ENCODE results near the gene KRTAP7-1.

KRTAP7-1 gene

GRCh38 chr21:30829659-30830058 is at the start of gene KRTAP7-1:
TSS of gene KRTAP7-1 (minus strand) at chr21:30829759. CDS start at chr21:30829698, 61 bp downstream.
- DNase-seq (ENCODE audit: low spot score) = no peak

DNA sequence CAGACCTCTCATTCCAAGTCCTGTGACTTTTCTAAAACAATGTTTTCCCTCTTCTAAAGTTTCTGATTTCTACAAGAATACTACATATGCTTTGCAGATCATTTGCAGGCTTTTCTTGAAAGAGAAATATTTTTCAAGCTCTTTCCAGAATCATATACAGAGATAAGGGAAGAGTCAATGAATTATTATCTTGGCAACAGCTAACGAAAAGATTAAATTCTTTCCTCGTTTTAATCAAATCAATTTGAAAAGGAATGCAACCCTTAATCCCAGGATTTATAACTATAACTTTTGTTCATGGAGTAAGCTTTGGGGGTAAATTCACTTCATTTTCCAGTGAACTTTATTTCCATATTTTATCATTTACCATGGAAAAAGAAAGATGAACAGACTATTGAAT is 45.0 kb upstream of the KRTAP7-1 start:
- DNase-seq (ENCODE audit: low spot score) = no peak

- no peak for DNase-seq (ENCODE audit: low spot score)
Observed at GRCh38 chr21:30847627-30848500, 18.3 kb upstream of the KRTAP7-1 start.

- no peak for DNase-seq (ENCODE audit: low spot score)
Observed at GRCh38 chr21:30842990-30843389, 13.4 kb upstream of the KRTAP7-1 start.

DNA sequence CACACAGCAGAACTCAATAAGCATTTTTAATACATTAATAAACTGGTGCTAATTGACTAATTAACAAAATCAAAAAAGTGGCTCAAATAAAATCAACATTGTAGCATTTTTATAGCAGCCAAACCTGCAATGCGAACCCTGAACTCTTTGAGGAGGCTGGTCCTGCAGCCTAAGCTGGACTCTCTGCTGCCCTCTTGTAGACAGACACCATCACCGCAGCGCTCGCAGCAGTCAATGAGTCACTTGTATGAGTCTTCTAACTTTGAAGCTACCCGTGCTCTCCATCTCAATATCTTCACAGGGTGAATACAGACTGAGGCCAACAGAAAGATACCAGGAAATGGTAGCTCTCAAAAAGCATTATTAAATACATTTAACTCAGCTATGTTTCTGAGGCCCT is 9.7 kb upstream of the KRTAP7-1 start:
- DNase-seq (ENCODE audit: low spot score) = no peak

DNA sequence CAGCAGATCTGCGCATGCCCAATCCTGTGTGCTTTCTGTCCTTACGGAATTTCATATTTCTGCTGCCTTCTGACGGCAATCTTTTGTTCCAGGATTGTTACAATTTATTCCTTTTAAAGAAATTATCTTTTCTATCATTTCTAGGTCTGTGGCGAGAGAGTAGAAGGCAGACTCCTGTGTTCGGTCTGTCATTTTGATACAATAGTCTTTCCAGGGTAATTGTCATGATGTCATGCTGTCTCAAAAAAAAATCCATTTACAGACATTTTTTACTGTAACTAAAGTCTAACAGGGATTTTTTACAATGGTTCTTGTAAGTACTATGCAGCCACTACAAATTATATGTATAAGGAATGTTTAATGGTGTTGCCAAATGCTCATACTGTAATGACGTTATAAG is 9.0 kb upstream of the KRTAP7-1 start:
- no peak for DNase-seq (ENCODE audit: low spot score)

DNA sequence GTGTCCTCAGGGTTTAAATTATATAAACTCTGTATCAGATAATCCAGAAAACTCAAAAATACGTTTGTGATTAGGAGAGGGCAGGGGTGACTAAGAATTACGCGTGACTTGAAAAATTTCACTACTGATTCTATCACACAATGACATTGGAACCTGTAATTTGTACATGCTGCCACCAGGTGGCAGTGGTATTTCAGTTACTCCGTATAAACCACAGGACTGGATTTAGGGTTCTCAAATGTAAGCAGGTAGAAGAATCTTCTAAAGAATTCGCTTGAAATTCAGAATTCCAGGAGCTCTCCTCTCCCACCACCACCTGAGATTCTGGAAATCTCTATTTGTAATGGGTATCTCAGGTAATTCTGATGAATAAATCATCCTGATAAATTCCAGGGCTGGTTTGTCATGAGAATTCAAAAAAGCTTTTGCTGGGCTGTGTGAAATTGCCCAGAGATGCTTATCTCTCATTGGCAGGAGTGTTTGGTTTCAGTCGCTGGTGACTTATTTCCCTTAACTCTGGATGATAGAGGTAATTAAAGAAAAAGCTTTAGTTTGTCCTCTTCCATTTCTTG is 1.7 kb upstream of the KRTAP7-1 start:
- DNase-seq (ENCODE audit: low spot score) = no peak

DNA sequence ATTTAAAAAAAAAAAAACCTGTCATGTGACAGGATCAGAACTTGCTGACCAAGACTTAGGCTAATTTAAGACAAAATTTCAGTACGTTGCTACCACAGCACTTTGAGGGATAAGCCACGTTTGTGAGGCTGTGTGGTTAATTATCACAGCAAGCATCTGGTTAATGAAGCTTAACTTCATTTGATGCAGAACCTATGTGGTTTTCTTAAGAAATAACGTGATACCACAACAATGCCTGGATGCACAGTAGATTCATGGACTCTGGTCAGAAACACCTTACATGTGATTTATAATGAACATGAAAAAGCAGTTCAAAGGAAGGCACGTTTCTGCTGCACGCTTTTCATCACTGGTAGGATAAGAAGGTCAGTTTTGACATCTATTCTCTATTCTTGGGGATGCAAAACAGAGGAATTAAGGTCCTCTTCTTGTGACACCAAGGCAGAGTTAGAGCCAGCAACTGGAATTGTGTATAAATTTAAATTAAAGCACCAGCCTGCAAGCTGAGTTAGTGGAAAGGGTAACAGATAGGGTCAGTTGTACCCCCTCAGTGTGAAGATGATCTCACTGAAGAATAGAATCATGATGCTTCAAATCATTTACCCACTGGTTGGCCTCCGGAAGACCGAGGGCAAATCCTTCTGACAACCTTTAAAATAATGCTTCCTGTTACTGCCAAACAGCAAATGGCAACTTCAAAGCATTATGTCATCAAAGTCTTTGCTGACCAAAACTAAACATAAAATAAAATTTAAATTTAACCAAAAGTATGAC is 10.5 kb downstream of the KRTAP7-1 start:
- no peak for DNase-seq (ENCODE audit: low spot score)

DNA sequence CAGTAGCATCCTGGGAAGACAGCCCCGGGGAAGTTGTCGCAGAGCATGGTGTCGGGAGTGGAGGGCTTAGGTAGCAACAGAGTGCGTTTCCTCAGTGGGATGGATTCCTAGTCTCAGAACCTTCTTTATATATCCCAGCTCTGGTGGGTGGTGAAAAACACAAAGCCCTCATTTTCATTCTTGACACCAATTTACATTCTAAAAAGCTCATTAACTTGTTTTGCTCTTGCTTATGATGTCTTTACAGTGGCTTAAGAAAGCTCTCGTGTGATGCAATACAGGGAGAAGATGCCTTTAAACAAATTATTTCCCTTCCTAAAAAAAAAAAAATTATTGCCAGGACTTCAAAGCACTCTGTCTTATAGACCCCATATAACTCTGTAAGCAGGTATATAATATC is 16.4 kb downstream of the KRTAP7-1 start, which contains the start of gene KRTAP8-1:
TSS of gene KRTAP8-1 (minus strand) at position 101 of the 400 bp plus-strand sequence. CDS start at position 47, 54 bp downstream.
- no peak for DNase-seq (ENCODE audit: low spot score)

GRCh38 chr21:30800605-30801004 is 29.0 kb downstream of the KRTAP7-1 start:
- no peak for DNase-seq (ENCODE audit: low spot score)

GRCh38 chr21:30793581-30794314 is 35.8 kb downstream of the KRTAP7-1 start:
- no peak for DNase-seq (ENCODE audit: low spot score)

DNA sequence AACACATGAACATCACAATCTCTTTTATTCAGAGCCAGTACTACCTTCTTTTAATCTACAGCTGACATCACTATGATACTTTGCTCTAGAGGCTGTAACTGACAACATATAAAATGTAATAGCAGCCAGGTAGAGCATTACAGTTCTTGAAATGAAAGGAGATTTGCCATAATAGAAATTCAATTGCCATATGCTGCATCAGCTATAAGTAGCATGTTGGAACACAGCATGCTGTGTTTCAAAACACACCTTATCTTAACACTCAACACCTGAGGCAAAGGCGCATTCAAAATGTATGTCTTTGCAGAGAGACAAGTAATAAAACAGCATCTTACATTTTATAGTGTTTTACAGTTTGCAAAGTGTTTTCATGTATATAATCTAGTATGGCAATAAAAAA is 50.3 kb downstream of the KRTAP7-1 start:
- no peak for DNase-seq (ENCODE audit: low spot score)
